Measurements from ENCODE around the gene ZNF579.
"Not testable (repeated sequence)": the region's sequence is repeated elsewhere in the genome, so short reads cannot be mapped to it uniquely, and the experiment has no call there.

ZNF579 gene

GRCh38 chr19:55539090-55539984 is 41.3 kb downstream of the ZNF579 start:
- no peak for DNase-seq (ENCODE audit: low read depth)

DNA sequence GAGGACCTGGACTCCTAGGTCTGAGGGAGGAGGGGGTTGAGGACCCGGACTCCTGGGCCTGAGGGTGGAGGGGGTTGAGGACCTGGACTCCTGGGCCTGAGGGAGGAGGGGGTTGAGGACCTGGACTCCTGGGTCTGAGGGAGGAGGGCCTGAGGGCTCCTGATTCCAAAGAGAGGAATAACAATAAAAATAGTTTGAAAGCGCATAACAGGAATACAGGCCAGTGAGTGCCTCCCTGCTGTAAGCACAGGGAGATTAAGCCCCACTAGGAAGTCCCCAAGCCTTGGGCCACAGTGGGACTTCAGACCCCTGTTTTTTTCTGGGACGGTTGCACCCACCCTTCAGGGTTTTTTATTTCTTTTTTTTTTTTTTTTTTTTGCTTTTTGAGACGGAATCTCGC is 42.5 kb downstream of the ZNF579 start:
- DNase-seq (ENCODE audit: low read depth): no peak

DNA sequence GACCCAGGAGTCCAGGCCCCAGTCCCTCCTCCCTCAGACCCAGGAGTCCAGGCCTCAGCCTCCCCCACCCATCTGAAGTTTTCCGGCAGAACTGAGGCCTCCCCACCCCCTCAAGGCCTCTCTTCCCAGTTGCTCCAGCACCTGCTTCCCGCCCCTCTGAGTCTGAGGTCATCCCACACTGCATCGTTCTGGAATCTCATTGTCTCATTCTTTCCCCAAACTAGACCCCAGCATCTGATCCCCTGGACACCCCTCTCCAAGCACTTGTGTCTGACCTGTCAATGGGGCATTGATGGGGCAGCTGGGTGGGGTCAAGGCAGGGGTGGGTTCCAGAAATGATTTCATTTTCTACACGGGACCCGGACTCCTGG is 42.9 kb downstream of the ZNF579 start:
- DNase-seq (ENCODE audit: low read depth): no peak

DNA sequence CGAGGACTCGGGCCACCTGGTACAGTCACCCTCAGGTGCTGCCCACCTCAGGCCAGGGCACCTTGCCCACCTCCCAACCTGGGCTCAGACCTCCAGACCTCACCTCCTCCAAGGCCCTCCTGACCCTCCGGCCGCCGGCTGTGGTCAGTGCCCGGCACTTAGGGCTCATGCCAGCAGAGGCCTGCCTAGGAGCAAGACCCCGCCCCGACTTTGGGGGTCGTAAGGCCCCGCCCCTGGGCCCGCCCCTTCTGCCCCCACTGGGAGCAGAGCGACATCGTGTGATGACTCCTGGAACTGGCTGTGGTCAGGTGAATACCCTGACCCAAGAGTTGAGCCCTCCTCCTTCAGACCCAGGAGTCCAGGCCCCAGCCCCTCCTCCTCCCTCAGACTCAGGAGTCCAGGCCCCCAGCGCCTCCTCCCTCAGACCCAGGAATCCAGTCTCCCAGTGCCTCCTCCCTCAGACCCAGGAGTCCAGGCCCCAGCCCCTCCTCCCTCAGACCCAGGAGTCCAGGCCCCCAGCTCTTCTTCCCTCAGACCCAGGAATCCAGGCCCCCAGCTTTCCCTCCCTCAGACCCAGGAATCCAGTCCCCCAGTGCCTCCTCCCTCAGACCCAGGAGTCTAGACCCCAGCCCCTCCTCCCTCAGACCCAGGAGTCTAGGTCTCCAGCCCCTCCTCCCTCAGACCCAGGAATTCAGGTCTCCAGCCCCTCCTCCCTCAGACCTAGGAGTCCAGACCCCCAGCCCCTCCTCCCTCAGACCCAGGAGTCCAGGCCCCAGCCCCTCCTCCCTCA is 43.5 kb downstream of the ZNF579 start, which contains the start of gene SBK2:
Gene SBK2, minus strand, starts transcription at position 183 of the 790 bp plus-strand sequence. CDS start 839 bp downstream, outside the sequence.
- no peak for DNase-seq (ENCODE audit: low read depth)

GRCh38 chr19:55536366-55536765 is 44.3 kb downstream of the ZNF579 start:
- DNase-seq (ENCODE audit: low read depth): no peak

DNA sequence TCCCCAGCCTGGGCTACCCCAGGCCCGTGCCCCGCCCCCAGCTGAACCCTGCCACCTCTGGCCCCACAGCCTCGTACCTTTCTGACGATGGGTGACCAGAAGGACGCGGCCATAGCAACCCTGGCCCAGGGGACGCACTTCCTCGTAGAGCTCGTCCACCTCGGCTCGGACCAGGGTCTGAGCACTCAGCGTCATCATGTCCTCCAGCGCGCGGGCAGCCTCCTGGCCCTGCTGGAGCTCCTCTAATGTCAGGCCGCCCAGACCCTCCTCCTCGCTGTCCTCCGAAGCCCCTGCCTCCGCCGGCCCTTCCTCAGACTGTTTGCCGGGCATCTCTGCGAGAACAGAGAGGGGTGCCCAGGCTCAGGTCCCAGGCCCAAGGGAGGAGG is 44.7 kb downstream of the ZNF579 start:
- DNase-seq (ENCODE audit: low read depth): no peak

GRCh38 chr19:55535173-55535964 is 45.3 kb downstream of the ZNF579 start:
- DNase-seq (ENCODE audit: low read depth): no peak

DNA sequence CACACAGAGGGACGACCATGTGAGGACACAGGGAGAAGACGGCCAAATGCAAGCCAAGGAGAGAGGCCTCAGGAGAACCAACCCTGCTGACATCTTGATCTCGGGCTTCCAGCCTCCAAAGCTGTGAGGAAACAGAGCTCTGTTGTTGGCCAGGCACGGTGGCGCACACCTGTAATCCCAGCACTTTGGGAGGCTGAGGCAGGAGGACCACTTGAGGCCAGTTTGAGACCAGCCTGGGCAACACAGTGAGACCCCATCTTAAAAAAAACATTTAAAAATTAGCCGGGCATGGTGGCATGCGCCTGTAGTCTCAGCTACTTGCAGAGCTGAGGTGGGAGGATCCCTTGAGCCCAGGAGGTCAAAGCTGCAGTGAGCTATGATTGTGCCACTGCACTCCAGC is 46.4 kb downstream of the ZNF579 start:
- not testable (repeated sequence) for DNase-seq (ENCODE audit: low read depth)

DNA sequence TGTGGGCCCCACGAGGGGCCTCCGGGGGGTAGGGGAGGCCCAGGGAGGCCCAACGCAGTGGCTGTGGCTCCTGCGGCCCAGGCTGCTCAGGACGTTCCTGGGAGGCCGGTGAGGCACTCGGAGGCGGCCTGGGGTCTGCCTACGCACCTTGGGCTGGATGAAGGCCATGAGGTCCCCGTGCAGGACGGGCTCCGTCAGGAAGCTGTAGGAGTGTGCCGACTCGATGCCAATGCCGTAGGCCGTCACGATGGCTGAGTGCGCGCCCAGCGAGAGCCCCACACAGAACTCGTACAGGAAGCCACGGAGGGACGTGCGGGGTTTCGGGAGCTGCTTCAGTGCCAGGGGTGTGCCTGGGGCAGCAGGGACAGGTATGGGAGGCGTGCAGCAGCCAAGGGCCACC is 49.7 kb downstream of the ZNF579 start:
- DNase-seq (ENCODE audit: low read depth): no peak

DNA sequence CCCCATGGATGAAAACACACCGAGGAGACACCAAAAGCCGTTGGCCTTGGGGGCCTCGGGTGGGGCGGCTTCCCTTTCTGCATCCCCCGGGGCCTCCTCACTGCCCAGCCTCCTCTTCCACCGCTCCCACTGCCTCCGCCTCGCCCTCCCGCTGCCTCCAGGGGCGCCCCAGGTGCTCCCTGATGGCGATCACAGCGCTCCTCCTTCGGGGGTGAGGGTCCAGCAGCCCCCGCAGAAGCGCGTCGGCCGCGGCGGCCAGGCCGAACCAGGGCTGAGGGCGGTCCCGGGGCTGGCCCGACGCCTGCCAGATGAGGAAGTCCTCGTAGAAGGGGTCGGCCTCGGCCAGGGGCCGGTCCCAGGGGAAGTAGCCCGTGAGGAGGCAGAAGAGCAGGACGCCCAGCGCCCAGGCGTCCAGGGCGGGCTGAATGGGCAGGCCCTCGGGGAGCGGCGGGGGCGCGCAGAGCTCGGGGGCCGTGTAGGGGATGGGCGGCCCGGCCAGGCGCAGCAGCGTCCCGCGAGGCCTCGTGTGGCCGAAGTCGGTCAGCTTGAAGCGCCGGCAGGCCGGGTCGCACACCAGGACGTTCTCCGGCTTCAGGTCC is 50.9 kb downstream of the ZNF579 start:
- DNase-seq (ENCODE audit: low read depth): no peak

GRCh38 chr19:55528030-55528803 is 52.4 kb downstream of the ZNF579 start:
- DNase-seq (ENCODE audit: low read depth): no peak

GRCh38 chr19:55527197-55528029 is 53.2 kb downstream of the ZNF579 start:
- no peak for DNase-seq (ENCODE audit: low read depth)

Data from stimulated activated CD8-positive, alpha-beta memory T cell treated with anti-CD3 and anti-CD28 coated beads, Interleukin-15, amount 100 ng/mL, for 24 hours (primary cell).